ENCODE measurements around the gene SLC6A8. TPM values are rescaled to one million over a fixed set of nuclear protein-coding genes. Genes with fewer than 3 reads are reported as not detected.
A peak's percentile ranks its signal among the peaks of the same experiment; 100 is the strongest.
"Not testable (repeated sequence)": the region's sequence is repeated elsewhere in the genome, so short reads cannot be mapped to it uniquely, and the experiment has no call there.

SLC6A8 gene
- polyA plus RNA-seq, 3 donors from 2014 or later, result 0.07 to 0.09 TPM; not detected in 1

DNA sequence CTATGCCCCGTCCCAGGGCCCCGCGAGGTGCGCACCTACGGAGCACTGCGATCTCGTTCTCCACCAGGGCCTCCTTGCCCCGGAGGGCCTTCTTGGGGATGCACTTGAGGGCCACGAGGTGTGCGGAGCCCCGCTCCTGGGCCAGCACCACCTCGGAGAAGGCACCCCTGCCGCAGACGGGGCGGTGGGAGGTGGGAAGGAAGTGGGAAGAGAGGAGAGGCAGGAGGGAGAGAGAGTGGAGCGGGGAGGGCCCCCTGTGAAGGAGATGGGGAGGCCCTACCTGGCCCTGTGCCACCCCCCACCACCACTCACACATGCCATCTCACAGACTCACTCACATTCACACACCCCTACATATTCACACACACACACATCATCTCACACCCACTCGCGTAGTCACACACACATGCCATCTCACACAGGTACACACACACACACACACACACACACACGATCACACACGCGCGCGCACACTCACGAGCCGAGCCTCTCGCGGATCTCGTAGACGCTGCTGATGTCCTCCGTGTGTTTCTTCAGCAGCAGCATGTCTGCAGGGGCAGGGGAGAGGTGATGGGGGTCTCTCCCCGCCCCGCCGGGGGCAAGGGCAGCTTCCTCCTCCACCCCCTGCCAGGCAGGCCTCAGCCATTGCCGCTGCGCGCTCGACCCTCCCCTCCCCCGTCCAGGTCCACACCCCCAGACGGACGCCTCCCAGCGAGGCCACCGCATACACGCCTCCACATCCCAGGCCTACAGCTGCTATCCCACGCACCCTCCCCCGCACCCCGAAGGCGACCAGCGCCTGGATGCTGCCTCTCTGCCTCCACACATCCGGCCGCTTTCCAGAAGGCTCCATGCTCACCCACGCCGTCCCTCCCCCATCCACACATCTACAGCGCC lies 14.9 kb upstream of the SLC6A8 start:
- Mint-ChIP-seq H3K27me3 (ENCODE audit: low read depth in 3 of 3) (peaks cover 1 to 17% (median 9%) of the 10 kb centered on the region in 3 donors), H3K27ac (no peak overlapping the region)

DNA sequence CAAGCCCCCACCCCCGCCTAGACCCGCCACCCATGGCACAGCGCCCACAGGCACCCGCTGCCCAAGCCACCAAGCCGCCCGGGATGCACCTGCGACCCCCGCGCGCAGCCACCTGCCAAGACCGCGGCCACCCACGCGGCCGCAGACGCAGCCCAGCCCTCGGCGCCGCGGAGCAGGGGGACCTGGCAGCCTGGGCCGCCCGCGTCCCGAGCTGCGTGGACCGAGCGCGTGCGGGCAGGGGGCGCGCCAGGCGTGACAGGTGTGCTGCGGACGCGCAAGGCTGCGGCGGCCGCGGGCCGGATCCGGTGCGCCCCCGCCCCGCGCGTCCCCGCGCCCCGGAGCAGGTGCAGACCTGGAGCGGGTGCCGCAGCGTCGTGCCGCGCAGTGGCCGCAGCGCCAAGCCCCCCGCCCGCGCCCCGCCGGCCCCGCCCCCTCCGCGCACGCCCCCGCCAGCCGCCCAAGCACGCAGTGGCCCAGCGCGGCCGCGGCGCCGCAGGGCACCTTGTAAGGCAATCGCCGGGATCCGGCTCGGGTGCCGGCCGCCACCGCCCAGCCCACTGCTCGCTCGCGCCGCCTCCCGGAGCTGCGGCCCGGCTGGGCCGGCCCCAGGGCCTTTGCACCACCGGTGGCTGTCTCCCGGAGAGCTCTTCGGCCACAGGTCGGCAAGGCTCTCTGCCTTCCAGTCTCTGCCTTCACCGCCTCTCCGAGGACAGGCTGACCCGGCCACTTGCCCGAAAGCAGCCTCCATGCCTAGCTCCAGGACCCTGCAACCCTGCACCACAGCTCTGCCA lies 14.1 kb upstream of the SLC6A8 start, which contains the start of gene PNCK:
Gene PNCK, minus strand, starts transcription at position 386 of the 791 bp plus-strand sequence. CDS start 737 bp downstream, outside the sequence.
- DNase-seq, result no peak
- Mint-ChIP-seq H3K27ac (no peak within 1 kb of the TSS), H3K4me3 (peak within 1 kb of the TSS in 1 of 5 donors; percentile 32)

More for the DNA sequence above, 14.9 kb upstream of the SLC6A8 start:
- no peaks in the 10 kb centered on the region for H3K9me3 Mint-ChIP-seq
- H3K4me1 Mint-ChIP-seq, result peaks cover 2 to 4% of the 10 kb centered on the region in 2 donors
- H3K36me3 Mint-ChIP-seq, result no peaks in the 10 kb centered on the region
- no peak for DNase-seq
- H3K4me3 Mint-ChIP-seq, result no peak overlapping the region

GRCh38 chrX:153674219-153674851 lies 13.4 kb upstream of the SLC6A8 start:
- H3K4me3 Mint-ChIP-seq, result peak overlapping the region in 1 of 5 donors; percentile 32
- no peaks in the 10 kb centered on the region for H3K9me3 Mint-ChIP-seq
- no peaks in the 10 kb centered on the region for H3K36me3 Mint-ChIP-seq
- H3K27me3 Mint-ChIP-seq (ENCODE audit: low read depth in 3 of 3), result peaks cover 1 to 17% (median 6%) of the 10 kb centered on the region in 3 donors
- H3K27ac Mint-ChIP-seq, result no peak overlapping the region
- peaks cover 0 to 1% of the 10 kb centered on the region in 2 donors for H3K4me1 Mint-ChIP-seq
- DNase-seq, result no peak

More for the DNA sequence above, 14.1 kb upstream of the SLC6A8 start, which contains the start of gene PNCK:
- Mint-ChIP-seq H3K9me3 (no peaks in the 10 kb centered on the region), H3K4me1 (peaks cover 0 to 1% of the 10 kb centered on the region in 2 donors), H3K27me3 (ENCODE audit: low read depth in 3 of 3) (peaks cover 1 to 17% (median 6%) of the 10 kb centered on the region in 3 donors), H3K36me3 (no peaks in the 10 kb centered on the region)

DNA sequence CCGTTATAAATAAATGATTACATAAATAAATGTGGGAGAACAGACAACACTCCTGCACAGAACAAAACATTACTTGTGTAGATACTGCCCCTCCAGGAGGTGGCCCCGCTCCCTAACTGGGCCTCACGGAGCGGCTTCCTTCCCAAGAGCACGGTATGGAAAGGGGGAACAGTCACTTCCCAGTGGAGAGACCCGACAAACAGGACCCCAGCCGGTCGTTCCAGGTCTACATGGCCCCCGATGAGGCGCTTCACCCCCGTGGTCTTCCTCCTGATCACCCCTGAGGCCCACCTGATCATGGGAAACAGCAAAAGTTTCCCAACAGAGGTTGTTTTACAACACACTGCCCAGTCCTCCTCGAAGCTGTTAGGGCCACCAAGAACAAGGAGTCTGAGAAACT lies 6.6 kb upstream of the SLC6A8 start:
- H3K4me1 Mint-ChIP-seq, result no peaks in the 10 kb centered on the region
- H3K27ac Mint-ChIP-seq, result no peak overlapping the region
- H3K9me3 Mint-ChIP-seq, result peaks cover 0 to 2% (median 0%) of the 10 kb centered on the region in 6 donors
- DNase-seq, result no peak
- H3K4me3 Mint-ChIP-seq, result no peak overlapping the region
- H3K36me3 Mint-ChIP-seq, result no peaks in the 10 kb centered on the region
- peaks cover 0 to 4% (median 3%) of the 10 kb centered on the region in 3 donors for H3K27me3 Mint-ChIP-seq (ENCODE audit: low read depth in 3 of 3)

GRCh38 chrX:153683486-153683885 lies 4.2 kb upstream of the SLC6A8 start:
- not testable (repeated sequence) for DNase-seq; H3K27ac Mint-ChIP-seq; H3K9me3 Mint-ChIP-seq; H3K27me3 Mint-ChIP-seq (ENCODE audit: low read depth in 3 of 3); H3K4me1 Mint-ChIP-seq; H3K4me3 Mint-ChIP-seq; H3K36me3 Mint-ChIP-seq

GRCh38 chrX:153684467-153685155 lies 3.1 kb upstream of the SLC6A8 start:
- Mint-ChIP-seq H3K4me3 (no peak overlapping the region), H3K36me3 (no peaks in the 10 kb centered on the region), H3K9me3 (peaks cover 0 to 2% (median 0%) of the 10 kb centered on the region in 6 donors), H3K27ac (no peak overlapping the region), H3K4me1 (no peaks in the 10 kb centered on the region), H3K27me3 (ENCODE audit: low read depth in 3 of 3) (peaks cover 2 to 3% (median 2%) of the 10 kb centered on the region in 3 donors)
- no peak for DNase-seq

GRCh38 chrX:153685156-153685536 lies 2.6 kb upstream of the SLC6A8 start:
- no peak for DNase-seq
- peaks cover 0 to 2% (median 0%) of the 10 kb centered on the region in 6 donors for H3K9me3 Mint-ChIP-seq
- H3K36me3 Mint-ChIP-seq, result no peaks in the 10 kb centered on the region
- no peak overlapping the region for H3K4me3 Mint-ChIP-seq
- H3K27ac Mint-ChIP-seq, result no peak overlapping the region
- peaks cover 2 to 4% (median 3%) of the 10 kb centered on the region in 3 donors for H3K27me3 Mint-ChIP-seq (ENCODE audit: low read depth in 3 of 3)
- H3K4me1 Mint-ChIP-seq, result no peaks in the 10 kb centered on the region

- peaks cover 4 to 6% (median 4%) of the 10 kb centered on the region in 3 donors for H3K27me3 Mint-ChIP-seq (ENCODE audit: low read depth in 3 of 3)
- no peak for DNase-seq
- H3K4me3 Mint-ChIP-seq, result no peak overlapping the region
- no peaks in the 10 kb centered on the region for H3K4me1 Mint-ChIP-seq
- no peak overlapping the region for H3K27ac Mint-ChIP-seq
- H3K9me3 Mint-ChIP-seq, result peaks cover 0 to 2% (median 0%) of the 10 kb centered on the region in 6 donors
- H3K36me3 Mint-ChIP-seq, result no peaks in the 10 kb centered on the region
These were observed 1.7 kb upstream of the SLC6A8 start for GRCh38 chrX:153685751-153686696.

- H3K9me3 Mint-ChIP-seq, result peaks cover 0 to 2% (median 0%) of the 10 kb centered on the region in 6 donors
- H3K4me1 Mint-ChIP-seq, result no peaks in the 10 kb centered on the region
- no peaks in the 10 kb centered on the region for H3K36me3 Mint-ChIP-seq
- DNase-seq, result no peak
- H3K27ac Mint-ChIP-seq, result no peak overlapping the region
- H3K4me3 Mint-ChIP-seq, result no peak overlapping the region
- H3K27me3 Mint-ChIP-seq (ENCODE audit: low read depth in 3 of 3), result peaks cover 4 to 7% (median 4%) of the 10 kb centered on the region in 3 donors
These were observed 1.0 kb upstream of the SLC6A8 start for GRCh38 chrX:153686711-153687110.

DNA sequence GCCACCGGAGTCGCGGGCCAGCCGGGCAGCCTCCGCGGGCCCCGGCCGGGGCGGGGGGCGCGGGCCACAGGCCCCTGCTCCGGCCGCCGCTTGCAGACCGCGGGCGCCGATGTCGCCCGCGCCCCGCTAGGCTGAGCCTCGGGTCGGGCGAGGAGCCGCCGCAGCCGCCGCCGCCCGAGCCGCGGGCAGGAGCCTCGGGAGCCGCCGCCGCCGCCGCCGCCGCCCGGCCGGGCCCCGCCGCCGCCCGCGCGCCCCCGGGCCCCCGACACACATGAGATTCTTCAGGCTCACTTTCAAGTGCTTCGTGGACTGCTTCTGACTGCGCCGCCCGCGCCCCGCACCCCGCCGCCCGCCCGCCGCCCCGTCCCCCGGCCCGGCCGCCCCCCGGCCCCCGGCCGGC lies 345 bp downstream of the SLC6A8 start:
- no peaks in the 10 kb centered on the region for H3K4me1 Mint-ChIP-seq
- no peak for DNase-seq
- H3K36me3 Mint-ChIP-seq, result no peaks in the 10 kb centered on the region
- H3K9me3 Mint-ChIP-seq, result peaks cover 0 to 2% (median 0%) of the 10 kb centered on the region in 6 donors
- peaks cover 2 to 7% (median 6%) of the 10 kb centered on the region in 3 donors for H3K27me3 Mint-ChIP-seq (ENCODE audit: low read depth in 3 of 3)
- no peak overlapping the region for H3K27ac Mint-ChIP-seq
- H3K4me3 Mint-ChIP-seq, result no peak overlapping the region

- Mint-ChIP-seq H3K27ac (no peak overlapping the region), H3K9me3 (peaks cover 0 to 2% (median 0%) of the 10 kb centered on the region in 6 donors), H3K4me1 (no peaks in the 10 kb centered on the region), H3K4me3 (no peak overlapping the region), H3K36me3 (no peaks in the 10 kb centered on the region), H3K27me3 (ENCODE audit: low read depth in 3 of 3) (peaks cover 4 to 7% (median 6%) of the 10 kb centered on the region in 3 donors)
- no peak for DNase-seq
These were observed 780 bp downstream of the SLC6A8 start for GRCh38 chrX:153688506-153688905.

- Mint-ChIP-seq H3K9me3 (peaks cover 0 to 2% (median 0%) of the 10 kb centered on the region in 6 donors), H3K4me1 (no peaks in the 10 kb centered on the region), H3K4me3 (no peak overlapping the region), H3K27me3 (ENCODE audit: low read depth in 3 of 3) (peaks cover 4 to 8% (median 6%) of the 10 kb centered on the region in 3 donors), H3K36me3 (no peaks in the 10 kb centered on the region), H3K27ac (no peak overlapping the region)
- DNase-seq, result no peak
These were observed 1.3 kb downstream of the SLC6A8 start for GRCh38 chrX:153688911-153689590.

Measured in immature natural killer cell (primary cell).